Fibroblast of mammary gland (primary cell): ENCODE results near the gene RAB7A.
A peak's percentile ranks its signal among the peaks of the same experiment; 100 is the strongest.

Experiments
- DNase-seq: peaks from one replicate; pipeline ENCODE4 v3.0.0-alpha.2; 2010; ENCODE audit warnings: low read depth
- H3K4me3 ChIP-seq: 2 replicates; pipeline ENCODE4 v1.5.1; 2011; ENCODE audit warnings: low read depth, mild to moderate bottlenecking, low read length, moderate library complexity; ENCODE audit not compliant: control insufficient read depth
- CTCF ChIP-seq: conservative IDR thresholded peaks from 2 replicates; pipeline ENCODE4 v1.5.1; 2011; ENCODE audit warnings: low read depth, low read length, inconsistent platforms; ENCODE audit not compliant: control insufficient read depth, insufficient read depth

Gene RAB7A

GRCh38 chr3:128784843-128785242 lies 58.9 kb downstream of the RAB7A start:
- DNase-seq = peak; percentile 20
- TF ChIP-seq CTCF = no peak

GRCh38 chr3:128786434-128787020 lies 60.5 kb downstream of the RAB7A start:
- TF ChIP-seq CTCF = no peak
- DNase-seq = peak; percentile 29
- no peak overlapping the region for H3K4me3 ChIP-seq

More at GRCh38 chr3:128784843-128785242, 58.9 kb downstream of the RAB7A start:
- no peak overlapping the region for H3K4me3 ChIP-seq

GRCh38 chr3:128787256-128788253 lies 61.6 kb downstream of the RAB7A start:
- peak; percentile 83 for DNase-seq
- TF ChIP-seq CTCF = peak; percentile 40
- no peak overlapping the region for H3K4me3 ChIP-seq

GRCh38 chr3:128788268-128788869 lies 62.4 kb downstream of the RAB7A start:
- H3K4me3 ChIP-seq = no peak overlapping the region
- DNase-seq = no peak
- TF ChIP-seq CTCF = no peak

GRCh38 chr3:128794067-128794768 lies 68.2 kb downstream of the RAB7A start:
- peak; percentile 92 for DNase-seq
- no peak overlapping the region for H3K4me3 ChIP-seq
- TF ChIP-seq CTCF = no peak
